GM18526 (cell line): ENCODE data around the gene WDR64.

Experiments used
- POLR2A ChIP-seq: IDR thresholded peaks from 3 replicates; pipeline ENCODE4 v1.6.1; 2011; ENCODE audit not compliant: insufficient read length; ENCODE audit errors: extremely low read depth

Gene WDR64

GRCh38 chr1:241838897-241839296 is 186.8 kb downstream of the WDR64 start:
- no peak for TF ChIP-seq POLR2A

- no peak for TF ChIP-seq POLR2A
Observed at GRCh38 chr1:241839369-241839979, 187.4 kb downstream of the WDR64 start.

GRCh38 chr1:241840164-241840563 is 188.1 kb downstream of the WDR64 start:
- TF ChIP-seq POLR2A, result no peak

- TF ChIP-seq POLR2A, result no peak
Observed at GRCh38 chr1:241841691-241842090, 189.6 kb downstream of the WDR64 start.

- no peak for TF ChIP-seq POLR2A
Observed at GRCh38 chr1:241842565-241842964, 190.5 kb downstream of the WDR64 start.

- no peak for TF ChIP-seq POLR2A
Observed at GRCh38 chr1:241844593-241844992, 192.5 kb downstream of the WDR64 start.

GRCh38 chr1:241846375-241846774 is 194.3 kb downstream of the WDR64 start:
- no peak for TF ChIP-seq POLR2A

GRCh38 chr1:241846862-241847539 is 194.9 kb downstream of the WDR64 start:
- no peak for TF ChIP-seq POLR2A

GRCh38 chr1:241847540-241847795 is 195.4 kb downstream of the WDR64 start:
- TF ChIP-seq POLR2A, result no peak

- TF ChIP-seq POLR2A, result peak; percentile 72
Observed at GRCh38 chr1:241847796-241848685, 196.0 kb downstream of the WDR64 start, which contains the start of gene EXO1. Gene EXO1 (plus strand): TSS chr1:241848204. CDS start chr1:241850426, 2,222 bp downstream.

- TF ChIP-seq POLR2A, result no peak
Observed at GRCh38 chr1:241848686-241849344, 196.7 kb downstream of the WDR64 start.

GRCh38 chr1:241849345-241849695 is 197.2 kb downstream of the WDR64 start:
- no peak for TF ChIP-seq POLR2A
